Panc1 (cell line): ENCODE measurements around the gene FBLN1. TPM values are rescaled to one million over a fixed set of nuclear protein-coding genes. Genes with fewer than 3 reads are reported as not detected.

Experiments used
- ATAC-seq: fragments of 200-7000 bp; cut with Tn5 transposase; 2 replicates; pipeline ENCODE4 v1.9.1; 2020; ENCODE audit warnings: mild to moderate bottlenecking, moderate library complexity
- BruUV-seq: library from RNA; stranded (reverse); fragments of 400-500 nt; replicated peaks from 2 replicates; lab custom pipeline; 2021; lab: Mats Ljungman, UMichigan
- CTCF ChIA-PET: fragments of 300-600 bp; sonication (Branson Sonifier 250); formaldehyde crosslinking; loops from one replicate; lab custom pipeline; 2022; ENCODE audit warnings: antibody characterized with exemption; lab: Charles Lee
- POLR2A ChIA-PET: fragments of 300-600 bp; sonication (Branson Sonifier 250); formaldehyde crosslinking; loops from one replicate; lab custom pipeline; 2022; ENCODE audit warnings: antibody characterized with exemption; lab: Charles Lee
- DNase-seq: peaks from one replicate; pipeline ENCODE4 v3.0.0-alpha.2; 2010; ENCODE audit warnings: low read depth, low spot score
- H3K27ac ChIP-seq: 2 replicates; pipeline ENCODE4 v1.5.1; 2011; ENCODE audit warnings: mild to moderate bottlenecking, low read length, inconsistent platforms
- H3K27me3 ChIP-seq: fragments of 200-500 bp; sonication (Bioruptor generic); 2 replicates; pipeline ENCODE4 v1.6.0; 2014; ENCODE audit warnings: low read length, inconsistent platforms; ENCODE audit not compliant: control insufficient read depth, insufficient read depth
- H3K36me3 ChIP-seq: fragments of 200-500 bp; sonication (Bioruptor generic); 2 replicates; pipeline ENCODE4 v1.5.1; 2014; ENCODE audit warnings: inconsistent platforms, mild to moderate bottlenecking, low read length, moderate library complexity; ENCODE audit not compliant: control insufficient read depth, insufficient read depth
- H3K4me1 ChIP-seq: 2 replicates; pipeline ENCODE4 v1.5.1; 2011; ENCODE audit warnings: inconsistent platforms, mild to moderate bottlenecking, low read length, moderate library complexity; ENCODE audit not compliant: control insufficient read depth, insufficient read depth
- H3K4me3 ChIP-seq, 2 experiments: 2 replicates each; pipeline ENCODE4 v1.5.1; 2011 to 2012; ENCODE audit warnings: low read depth in 2 of 2, low read length in 2 of 2, mild to moderate bottlenecking in 2 of 2, inconsistent platforms in 1 of 2, moderate library complexity in 1 of 2
- H3K9me3 ChIP-seq: fragments of 200-500 bp; sonication (Bioruptor generic); 2 replicates; pipeline ENCODE4 v1.5.1; 2014; ENCODE audit warnings: low read depth, mild to moderate bottlenecking, inconsistent platforms, low read length, moderate library complexity; ENCODE audit not compliant: control insufficient read depth, insufficient read depth
- CTCF ChIP-seq: fragments of 450-650 bp; IDR thresholded peaks from 2 replicates; pipeline ENCODE4 v1.5.1; 2017; ENCODE audit warnings: mild to moderate bottlenecking
- POLR2AphosphoS5 ChIP-seq: IDR thresholded peaks from 2 replicates; pipeline ENCODE4 v1.6.1; 2012; ENCODE audit warnings: mild to moderate bottlenecking, low read depth, low read length, moderate library complexity
- REST ChIP-seq, 2 experiments: IDR thresholded peaks; 2 replicates each; pipeline ENCODE4 v1.6.1; 2011 to 2012; ENCODE audit warnings: low read depth in 2 of 2, control low read depth in 1 of 2, low read length in 1 of 2, mild to moderate bottlenecking in 1 of 2, moderate library complexity in 1 of 2; ENCODE audit not compliant: insufficient read depth in 1 of 2
- SIN3A ChIP-seq: IDR thresholded peaks from 2 replicates; pipeline ENCODE4 v1.6.1; 2012; ENCODE audit warnings: low read depth, mild to moderate bottlenecking, low read length, moderate library complexity, borderline replicate concordance; ENCODE audit not compliant: insufficient read depth
- TCF7L2 ChIP-seq: IDR thresholded peaks from 2 replicates; pipeline ENCODE4 v1.6.1; 2011; ENCODE audit warnings: mild to moderate bottlenecking, low read depth, low read length, inconsistent platforms
- in situ Hi-C: cut with HindIII; loops from 2 replicates; pipeline ENCODE4 v1.10.0; 2016; ENCODE audit warnings: low sequenced_read_pairs, low pct_unique_long_range_greater_than_20kb
- intact Hi-C: fragments of 100-400 bp; cut with micrococcal nuclease; formaldehyde crosslinking; loops from one replicate; pipeline ENCODE4 v1.10.0; 2022; ENCODE audit not compliant: unreplicated experiment
- total RNA-seq: library from RNA; stranded (reverse); gene quantifications from one replicate; pipeline ENCODE4 v1.2.1, GENCODE V29; 2021; ENCODE audit not compliant: unreplicated experiment

The FBLN1 gene
- total RNA-seq, 1 experiment from 2014 or later = 143 TPM

- H3K9me3 ChIP-seq = no peaks in the 10 kb centered on the region
- H3K4me3 ChIP-seq = no peak overlapping the region
- ChIA-PET POLR2A (no interaction called here), CTCF (no interaction called here)
- intact Hi-C loops = no loop called here
- peaks cover under 1% of the 10 kb centered on the region; the same call in 1 of the 2 replicates for H3K36me3 ChIP-seq
- BruUV-seq = no TSS peak
- ATAC-seq = no peak
- no peak for DNase-seq
- no peak for TF ChIP-seq CTCF
- no peak for TF ChIP-seq TCF7L2
- TF ChIP-seq REST (IDR thresholded peaks at IDR 0.05; ENCODE audit: insufficient read depth in 1 of 2, low read depth in 2 of 2, low read length in 1 of 2) = no peak
- TF ChIP-seq SIN3A = no peak
- TF ChIP-seq POLR2AphosphoS5 = no peak
- no peaks in the 10 kb centered on the region for H3K27me3 ChIP-seq
- no peak overlapping the region for H3K27ac ChIP-seq
- no peaks in the 10 kb centered on the region for H3K4me1 ChIP-seq
- in situ Hi-C loops = no loop called here
Measured at GRCh38 chr22:45540122-45540521, 37.4 kb downstream of the FBLN1 start.

- BruUV-seq = no TSS peak
- ChIA-PET POLR2A (no interaction called here), CTCF (no interaction called here)
- in situ Hi-C loops = no loop called here
- H3K9me3 ChIP-seq = no peaks in the 10 kb centered on the region
- H3K4me1 ChIP-seq = no peaks in the 10 kb centered on the region
- H3K36me3 ChIP-seq = no peaks in the 10 kb centered on the region
- H3K4me3 ChIP-seq = no peak overlapping the region
- TF ChIP-seq SIN3A = no peak
- no peak for TF ChIP-seq POLR2AphosphoS5
- no peak for TF ChIP-seq TCF7L2
- H3K27ac ChIP-seq = no peak overlapping the region
- intact Hi-C loops = no loop called here
- ATAC-seq (no peak), DNase-seq (no peak)
- no peaks in the 10 kb centered on the region for H3K27me3 ChIP-seq
Measured at GRCh38 chr22:45541382-45541979, 38.8 kb downstream of the FBLN1 start.

GRCh38 chr22:45542001-45542520 lies 39.4 kb downstream of the FBLN1 start:
- no peak for DNase-seq
- ChIA-PET CTCF (no interaction called here), POLR2A (no interaction called here)
- no TSS peak for BruUV-seq
- no peak for ATAC-seq
- H3K4me3 ChIP-seq = no peak overlapping the region
- intact Hi-C loops (no loop called here), in situ Hi-C loops (no loop called here)
- no peaks in the 10 kb centered on the region for H3K27me3 ChIP-seq
- no peaks in the 10 kb centered on the region for H3K9me3 ChIP-seq
- H3K36me3 ChIP-seq = no peaks in the 10 kb centered on the region
- H3K4me1 ChIP-seq = no peaks in the 10 kb centered on the region
- no peak overlapping the region for H3K27ac ChIP-seq
- TF ChIP-seq CTCF (no peak), SIN3A (no peak), REST (IDR thresholded peaks at IDR 0.05; ENCODE audit: insufficient read depth in 1 of 2, low read depth in 2 of 2, low read length in 1 of 2) (no peak), POLR2AphosphoS5 (no peak)
